H9 (cell line): Measurements from ENCODE around the gene TBC1D5. TPM values are rescaled to one million over a fixed set of nuclear protein-coding genes. Genes with fewer than 3 reads are reported as not detected.

ENCODE experiments used
- DNase-seq: peaks from one replicate; pipeline ENCODE4 v3.0.0-alpha.2; 2017
- H2AFZ ChIP-seq: one replicate; pipeline ENCODE4 v1.6.1; 2013; ENCODE audit warnings: mild to moderate bottlenecking, low read length, control low read depth, moderate library complexity
- H2AK5ac ChIP-seq: 2 replicates; pipeline ENCODE4 v1.6.1; 2013; ENCODE audit warnings: low read length, control low read depth, mixed read lengths; ENCODE audit not compliant: insufficient read length
- H2BK120ac ChIP-seq: one replicate; pipeline ENCODE4 v1.6.1; 2013; ENCODE audit warnings: low read depth, mild to moderate bottlenecking, low read length, control low read depth, inconsistent platforms; ENCODE audit not compliant: poor library complexity, severe bottlenecking
- H2BK12ac ChIP-seq: 2 replicates; pipeline ENCODE4 v1.6.1; 2013; ENCODE audit warnings: low read length, control low read depth, mixed read lengths, low read depth; ENCODE audit not compliant: insufficient read length
- H2BK15ac ChIP-seq: 2 replicates; pipeline ENCODE4 v1.6.1; 2013; ENCODE audit warnings: low read depth, low read length, control low read depth
- H2BK20ac ChIP-seq: one replicate; pipeline ENCODE4 v1.6.1; 2013; ENCODE audit warnings: low read depth, mild to moderate bottlenecking, low read length, control low read depth, inconsistent platforms; ENCODE audit not compliant: poor library complexity, severe bottlenecking
- H2BK5ac ChIP-seq: 2 replicates; pipeline ENCODE4 v1.6.1; 2013; ENCODE audit warnings: low read length, control low read depth, mixed read lengths; ENCODE audit not compliant: insufficient read length
- H3K14ac ChIP-seq: 2 replicates; pipeline ENCODE4 v1.6.1; 2013; ENCODE audit warnings: low read length, control low read depth; ENCODE audit not compliant: insufficient read depth
- H3K18ac ChIP-seq: 2 replicates; pipeline ENCODE4 v1.6.1; 2013; ENCODE audit warnings: low read depth, mild to moderate bottlenecking, mixed read lengths, low read length, control low read depth; ENCODE audit not compliant: insufficient read length
- H3K23ac ChIP-seq: 2 replicates; pipeline ENCODE4 v1.6.1; 2013; ENCODE audit warnings: low read length, control low read depth, mixed read lengths, low read depth; ENCODE audit not compliant: insufficient read length
- H3K23me2 ChIP-seq: 2 replicates; pipeline ENCODE4 v1.6.1; 2013; ENCODE audit warnings: low read depth, mild to moderate bottlenecking, mixed read lengths, low read length, control low read depth; ENCODE audit not compliant: insufficient read length, poor library complexity, severe bottlenecking
- H3K27ac ChIP-seq: 2 replicates; pipeline ENCODE4 v1.5.1; 2013; ENCODE audit warnings: low read length, control low read depth, mixed read lengths, low read depth; ENCODE audit not compliant: insufficient read length
- H3K27me3 ChIP-seq: 2 replicates; pipeline ENCODE4 v1.6.1; 2013; ENCODE audit warnings: low read length, control low read depth, inconsistent platforms; ENCODE audit not compliant: insufficient read depth
- H3K4ac ChIP-seq: 2 replicates; pipeline ENCODE4 v1.6.1; 2013; ENCODE audit warnings: low read depth, mild to moderate bottlenecking, control low read depth, inconsistent platforms, low read length, moderate library complexity
- H3K4me1 ChIP-seq: 2 replicates; pipeline ENCODE4 v1.6.1; 2013; ENCODE audit warnings: low read length, control low read depth, inconsistent platforms; ENCODE audit not compliant: insufficient read depth
- H3K4me2 ChIP-seq: 2 replicates; pipeline ENCODE4 v1.6.1; 2013; ENCODE audit warnings: low read length, control low read depth, mixed read lengths; ENCODE audit not compliant: insufficient read length, insufficient read depth
- H3K56ac ChIP-seq: 2 replicates; pipeline ENCODE4 v1.6.1; 2013; ENCODE audit warnings: low read depth, mild to moderate bottlenecking, mixed read lengths, low read length, control low read depth; ENCODE audit not compliant: insufficient read length
- H3K79me1 ChIP-seq: 2 replicates; pipeline ENCODE4 v1.6.1; 2013; ENCODE audit warnings: low read depth, mild to moderate bottlenecking, moderate library complexity, low read length, control low read depth, inconsistent platforms; ENCODE audit not compliant: insufficient read depth, poor library complexity, severe bottlenecking
- H3K79me2 ChIP-seq: 2 replicates; pipeline ENCODE4 v1.6.1; 2013; ENCODE audit warnings: low read length, control low read depth, inconsistent platforms; ENCODE audit not compliant: insufficient read depth
- H3K9ac ChIP-seq: 2 replicates; pipeline ENCODE4 v1.6.1; 2013; ENCODE audit warnings: low read length, control low read depth, mixed read lengths; ENCODE audit not compliant: insufficient read length; ENCODE audit errors: extremely low read depth
- H3K9me3 ChIP-seq: one replicate; pipeline ENCODE4 v1.6.1; 2013; ENCODE audit warnings: low read depth, low read length, inconsistent platforms; ENCODE audit not compliant: control insufficient read depth
- H3T11ph ChIP-seq: one replicate; pipeline ENCODE4 v1.6.1; 2013; ENCODE audit warnings: mild to moderate bottlenecking, low read length, control low read depth, inconsistent platforms
- H4K20me1 ChIP-seq: one replicate; pipeline ENCODE4 v1.6.1; 2013; ENCODE audit not compliant: control insufficient read depth, insufficient read length, insufficient read depth
- H4K5ac ChIP-seq: 2 replicates; pipeline ENCODE4 v1.6.1; 2013; ENCODE audit warnings: low read depth, mild to moderate bottlenecking, mixed read lengths, low read length, control low read depth; ENCODE audit not compliant: insufficient read length
- H4K8ac ChIP-seq: replicated peaks from 2 replicates; pipeline ENCODE4 v1.6.1; 2013; ENCODE audit warnings: low read length, control low read depth, mixed read lengths, low read depth; ENCODE audit not compliant: insufficient read length
- H4K91ac ChIP-seq: 2 replicates; pipeline ENCODE4 v1.6.1; 2013; ENCODE audit warnings: low read depth, mild to moderate bottlenecking, moderate library complexity, mixed read lengths, low read length, control low read depth; ENCODE audit not compliant: insufficient read length
- H3K27ac Mint-ChIP-seq, 3 experiments: 2 replicates in 2 of 3; 3 replicates in 1 of 3; pipeline ENCODE4 v1.8.0; 2020 to 2021; ENCODE audit warnings: mixed read lengths in 3 of 3, mild to moderate bottlenecking in 1 of 3, moderate library complexity in 1 of 3
- H3K27me3 Mint-ChIP-seq: 2 replicates; pipeline ENCODE4 v1.8.0; 2021; ENCODE audit warnings: low read depth, mild to moderate bottlenecking, moderate library complexity, mixed read lengths
- H3K36me3 Mint-ChIP-seq, 3 experiments: 2 replicates in 2 of 3; 3 replicates in 1 of 3; pipeline ENCODE4 v1.8.0; 2020 to 2021; ENCODE audit warnings: low read depth in 3 of 3, mixed read lengths in 3 of 3; ENCODE audit not compliant: insufficient read depth in 1 of 3
- H3K4me1 Mint-ChIP-seq, 2 experiments: 2 replicates each; pipeline ENCODE4 v1.8.0; 2020; ENCODE audit warnings: mixed read lengths in 2 of 2
- H3K4me3 Mint-ChIP-seq, 2 experiments: 2 replicates in 1 of 2; 3 replicates in 1 of 2; pipeline ENCODE4 v1.8.0; 2020 to 2021; ENCODE audit warnings: mild to moderate bottlenecking in 2 of 2, mixed read lengths in 2 of 2, moderate library complexity in 1 of 2
- H3K9me3 Mint-ChIP-seq, 2 experiments: 2 replicates in 1 of 2; 3 replicates in 1 of 2; pipeline ENCODE4 v1.8.0; 2020; ENCODE audit warnings: mild to moderate bottlenecking in 2 of 2, mixed read lengths in 2 of 2, moderate library complexity in 1 of 2
- CTCF ChIP-seq: fragments of 200-600 bp; sonication (generic); conservative IDR thresholded peaks from 3 replicates; pipeline ENCODE4 v1.8.0; 2021; ENCODE audit warnings: antibody characterized with exemption, mild to moderate bottlenecking
- WGBS: extraction: QIAGEN DNeasy Blood & Tissue Kit; methylation state at CpG from one replicate; pipeline ENCODE4 v1.1.7; 2013; ENCODE audit warnings: missing lambda C conversion rate, low lambda C conversion rate, mixed read lengths; ENCODE audit not compliant: insufficient read length; ENCODE audit errors: extremely low coverage; 5-methylcytosine and 5-hydroxymethylcytosine counted together
- total RNA-seq: library from RNA; stranded (reverse); gene quantifications from 2 replicates; pipeline ENCODE4 v1.2.1, GENCODE V29; 2021

TBC1D5 gene
- total RNA-seq, 1 experiment from 2014 or later = 25.0 TPM

GRCh38 chr3:17752876-17753631 lies 10.6 kb upstream of the TBC1D5 start:
- H4K5ac ChIP-seq = no peak overlapping the region
- no CpG with 5 or more reads among the region's 1 CpG for WGBS
- TF ChIP-seq CTCF = no peak
- no peak overlapping the region for H2BK120ac ChIP-seq
- no peaks in the 10 kb centered on the region for H4K20me1 ChIP-seq
- no peak overlapping the region for H3T11ph ChIP-seq
- H2AK5ac ChIP-seq = no peak overlapping the region
- no peak overlapping the region for H2BK12ac ChIP-seq
- no peak overlapping the region for H3K4ac ChIP-seq
- H3K9ac ChIP-seq = no peak overlapping the region
- H3K79me1 ChIP-seq = no peaks in the 10 kb centered on the region
- H3K79me2 ChIP-seq = no peaks in the 10 kb centered on the region
- no peak overlapping the region for H2BK20ac ChIP-seq
- Mint-ChIP-seq H3K9me3 (no peaks in the 10 kb centered on the region), H3K36me3 (no peaks in the 10 kb centered on the region), H3K27ac (no peak overlapping the region), H3K27me3 (no peaks in the 10 kb centered on the region), H3K4me1 (peaks cover 0 to 8% of the 10 kb centered on the region in 2 experiments; a peak in 2 of 4 replicates), H3K4me3 (no peak overlapping the region)
- no peaks in the 10 kb centered on the region for H3K23me2 ChIP-seq
- no peak overlapping the region for H3K4me2 ChIP-seq
- H3K27me3 ChIP-seq = no peaks in the 10 kb centered on the region
- H2AFZ ChIP-seq = no peak overlapping the region
- no peak overlapping the region for H3K14ac ChIP-seq
- no peak overlapping the region for H2BK5ac ChIP-seq
- H3K9me3 ChIP-seq = no peaks in the 10 kb centered on the region
- H4K8ac ChIP-seq = no peak overlapping the region
- no peak overlapping the region for H3K18ac ChIP-seq
- no peak overlapping the region for H3K56ac ChIP-seq
- no peak overlapping the region for H3K23ac ChIP-seq
- no peak overlapping the region for H3K27ac ChIP-seq
- H3K4me1 ChIP-seq = no peaks in the 10 kb centered on the region
- DNase-seq = no peak
- H2BK15ac ChIP-seq = no peak overlapping the region
- H4K91ac ChIP-seq = no peak overlapping the region
